Measurements from ENCODE around the gene LCN2.

DNA sequence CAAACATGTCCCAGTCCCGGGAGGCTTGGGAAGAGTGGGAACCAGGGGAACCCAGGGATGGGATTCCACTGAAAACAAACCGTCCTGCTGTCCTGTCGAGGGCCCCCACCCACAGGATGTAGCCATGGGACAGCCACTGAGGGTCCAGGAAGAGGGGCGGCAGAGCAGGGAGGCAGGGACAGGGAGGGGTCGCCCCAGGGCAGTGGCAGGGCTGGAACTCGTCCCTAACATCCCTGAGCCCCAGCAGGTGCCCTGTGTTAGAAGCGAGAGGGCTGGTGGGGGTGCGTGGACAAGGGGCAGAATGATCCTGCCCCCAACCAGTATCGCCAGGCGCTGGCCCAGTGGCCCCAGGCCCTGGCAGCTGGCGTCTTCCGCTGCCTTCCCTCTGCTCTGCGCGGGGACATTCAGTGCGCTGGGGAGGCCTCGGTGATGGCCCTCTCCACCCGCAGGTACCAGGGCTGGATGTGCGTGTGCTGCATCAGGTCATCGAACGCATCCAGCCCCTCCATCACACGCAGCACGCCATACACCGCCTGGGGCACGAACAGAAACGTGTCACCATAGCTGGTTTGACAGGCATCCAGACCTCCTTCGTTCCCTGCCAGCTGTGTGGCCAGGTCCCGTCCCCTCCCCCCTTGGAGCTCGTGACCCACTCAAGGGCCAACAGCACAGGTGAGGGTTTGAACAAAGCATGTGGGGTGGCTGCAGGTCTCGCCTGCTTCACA, 28.4 kb upstream of the LCN2 start:
- TF ChIP-seq, protein P1, sequence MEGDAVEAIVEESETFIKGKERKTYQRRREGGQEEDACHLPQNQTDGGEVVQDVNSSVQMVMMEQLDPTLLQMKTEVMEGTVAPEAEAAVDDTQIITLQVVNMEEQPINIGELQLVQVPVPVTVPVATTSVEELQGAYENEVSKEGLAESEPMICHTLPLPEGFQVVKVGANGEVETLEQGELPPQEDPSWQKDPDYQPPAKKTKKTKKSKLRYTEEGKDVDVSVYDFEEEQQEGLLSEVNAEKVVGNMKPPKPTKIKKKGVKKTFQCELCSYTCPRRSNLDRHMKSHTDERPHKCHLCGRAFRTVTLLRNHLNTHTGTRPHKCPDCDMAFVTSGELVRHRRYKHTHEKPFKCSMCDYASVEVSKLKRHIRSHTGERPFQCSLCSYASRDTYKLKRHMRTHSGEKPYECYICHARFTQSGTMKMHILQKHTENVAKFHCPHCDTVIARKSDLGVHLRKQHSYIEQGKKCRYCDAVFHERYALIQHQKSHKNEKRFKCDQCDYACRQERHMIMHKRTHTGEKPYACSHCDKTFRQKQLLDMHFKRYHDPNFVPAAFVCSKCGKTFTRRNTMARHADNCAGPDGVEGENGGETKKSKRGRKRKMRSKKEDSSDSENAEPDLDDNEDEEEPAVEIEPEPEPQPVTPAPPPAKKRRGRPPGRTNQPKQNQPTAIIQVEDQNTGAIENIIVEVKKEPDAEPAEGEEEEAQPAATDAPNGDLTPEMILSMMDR (IDR thresholded peaks at IDR 0.05) = no peak
- no peak for TF ChIP-seq ZFX (IDR thresholded peaks at IDR 0.05; ENCODE audit: borderline replicate concordance)

All from 22Rv1 (cell line).